Lung (tissue), 12 donors: Measurements from ENCODE around the gene GALNT12. TPM values are rescaled to one million over a fixed set of nuclear protein-coding genes. Genes with fewer than 3 reads are reported as not detected.

ENCODE experiments used
- ATAC-seq: fragments of 200-7000 bp; cut with Tn5 transposase; one replicate; pipeline ENCODE4 v1.9.1; 2020; ENCODE audit warnings: moderate number of reproducible peaks; ENCODE audit not compliant: insufficient read depth, low FRiP score
- DNase-seq, 3 donors: peaks; one replicate each; pipeline ENCODE4 v3.0.0-alpha.2; 2013 to 2017
- H3K27ac ChIP-seq, 2 donors: one replicate each; pipeline ENCODE4 v1.5.1; 2013; ENCODE audit warnings: mild to moderate bottlenecking in 2 of 2, moderate library complexity in 2 of 2, control low read depth in 1 of 2, inconsistent platforms in 1 of 2, low read depth in 1 of 2, low read length in 1 of 2
- H3K27me3 ChIP-seq, 3 donors: one replicate each; pipeline ENCODE4 v1.5.1; 2013; ENCODE audit warnings: low read length in 2 of 3; ENCODE audit not compliant: control insufficient read depth in 3 of 3, insufficient read depth in 3 of 3
- H3K36me3 ChIP-seq, 4 donors: one replicate each; pipeline ENCODE4 v1.5.1; 2013; ENCODE audit warnings: low read length in 4 of 4, mild to moderate bottlenecking in 1 of 4, moderate library complexity in 1 of 4; ENCODE audit not compliant: control insufficient read depth in 4 of 4, insufficient read depth in 4 of 4
- H3K4me1 ChIP-seq, 5 donors: one replicate each; pipeline ENCODE4 v1.5.1; 2013; ENCODE audit warnings: low read length in 5 of 5, mild to moderate bottlenecking in 2 of 5, moderate library complexity in 1 of 5; ENCODE audit not compliant: control insufficient read depth in 5 of 5, insufficient read depth in 5 of 5
- H3K4me3 ChIP-seq: one replicate; pipeline ENCODE4 v1.5.1; 2013; ENCODE audit warnings: mild to moderate bottlenecking, control low read depth, moderate library complexity
- H3K9ac ChIP-seq, 2 donors: one replicate each; pipeline ENCODE4 v1.5.1; 2013; ENCODE audit warnings: low read length in 2 of 2, control low read depth in 1 of 2; ENCODE audit not compliant: insufficient read depth in 1 of 2
- H3K9me3 ChIP-seq, 4 donors: one replicate each; pipeline ENCODE4 v1.5.1; 2013; ENCODE audit warnings: low read length in 3 of 4, mild to moderate bottlenecking in 1 of 4, moderate library complexity in 1 of 4; ENCODE audit not compliant: control insufficient read depth in 4 of 4, insufficient read depth in 3 of 4
- WGBS, 2 donors: extraction: QIAGEN DNeasy Blood & Tissue Kit; methylation state at CpG; one replicate each; pipeline ENCODE4 v1.1.7; 2013; 5-methylcytosine and 5-hydroxymethylcytosine counted together
- polyA plus RNA-seq, 2 donors: library from polyadenylated mRNA; stranded (reverse); fragments of 200-250 nt; gene quantifications; one replicate each; pipeline ENCODE4 v1.2.1, GENCODE V29; 2013
- total RNA-seq, 2 donors: library from RNA; depleted of rRNA in 1 of 2; stranded (reverse); fragments of >200 nt in 1 of 2; gene quantifications; one replicate each; pipeline ENCODE4 v1.2.1, GENCODE V29; 2014 to 2021
- TF ChIP-seq, protein P1 (sequence below): IDR thresholded peaks from 2 replicates; pipeline ENCODE4 v1.5.1; 2012; ENCODE audit warnings: mild to moderate bottlenecking; ENCODE audit errors: control extremely low read depth, extremely low read depth
- donor health status: control.
- donor health status: control.
- donor health status: Bipolar disorder and iron deficiency.
- donor health status: healthy.
- donor health status: DM: yes; HTN: yes; CAD: no.

The GALNT12 gene
- total and polyA plus RNA-seq, 4 donors = 7.9 to 35.0 (median 20.1) TPM

DNA sequence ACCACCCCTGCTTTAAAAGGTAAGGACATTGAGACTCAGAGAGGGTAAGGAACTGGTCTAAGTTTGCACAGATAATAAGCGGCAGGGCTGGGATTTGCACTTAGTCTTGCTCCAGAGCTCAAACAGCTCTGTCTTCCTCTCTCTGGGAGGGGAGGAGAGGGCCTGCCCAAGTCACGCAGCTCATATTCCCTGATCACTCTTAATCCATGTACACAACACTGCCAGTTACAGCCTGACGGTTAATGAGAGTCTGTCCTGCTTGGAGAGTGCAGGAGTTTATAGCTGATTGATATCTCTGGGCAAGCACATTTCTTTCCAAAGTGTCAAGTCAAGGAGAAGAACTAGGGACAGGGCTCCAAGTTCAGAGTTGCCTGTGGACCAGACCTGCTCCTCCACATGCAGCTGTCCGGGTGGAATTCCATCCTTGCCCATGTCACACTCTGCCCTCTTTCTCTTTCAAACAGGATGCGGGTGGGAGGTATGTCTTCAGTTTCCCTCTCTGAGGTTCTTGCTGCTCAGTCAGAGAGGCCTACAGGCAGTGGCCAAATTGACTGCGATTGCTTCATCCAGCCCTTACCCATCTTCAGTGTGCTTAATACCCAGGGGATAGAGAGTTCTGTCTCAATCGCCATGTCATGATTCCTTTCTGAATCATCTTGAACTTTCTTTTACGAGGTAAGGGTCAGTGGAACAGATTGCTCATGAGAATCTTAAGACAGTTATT lies 54.5 kb downstream of the GALNT12 start:
- 63 to 74% methylated on average over 8 of the region's 8 CpGs for WGBS, 2 donors
- H3K4me3 ChIP-seq = no peak overlapping the region
- DNase-seq = no peak
- TF ChIP-seq, protein P1, sequence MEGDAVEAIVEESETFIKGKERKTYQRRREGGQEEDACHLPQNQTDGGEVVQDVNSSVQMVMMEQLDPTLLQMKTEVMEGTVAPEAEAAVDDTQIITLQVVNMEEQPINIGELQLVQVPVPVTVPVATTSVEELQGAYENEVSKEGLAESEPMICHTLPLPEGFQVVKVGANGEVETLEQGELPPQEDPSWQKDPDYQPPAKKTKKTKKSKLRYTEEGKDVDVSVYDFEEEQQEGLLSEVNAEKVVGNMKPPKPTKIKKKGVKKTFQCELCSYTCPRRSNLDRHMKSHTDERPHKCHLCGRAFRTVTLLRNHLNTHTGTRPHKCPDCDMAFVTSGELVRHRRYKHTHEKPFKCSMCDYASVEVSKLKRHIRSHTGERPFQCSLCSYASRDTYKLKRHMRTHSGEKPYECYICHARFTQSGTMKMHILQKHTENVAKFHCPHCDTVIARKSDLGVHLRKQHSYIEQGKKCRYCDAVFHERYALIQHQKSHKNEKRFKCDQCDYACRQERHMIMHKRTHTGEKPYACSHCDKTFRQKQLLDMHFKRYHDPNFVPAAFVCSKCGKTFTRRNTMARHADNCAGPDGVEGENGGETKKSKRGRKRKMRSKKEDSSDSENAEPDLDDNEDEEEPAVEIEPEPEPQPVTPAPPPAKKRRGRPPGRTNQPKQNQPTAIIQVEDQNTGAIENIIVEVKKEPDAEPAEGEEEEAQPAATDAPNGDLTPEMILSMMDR = no peak
- H3K4me1 ChIP-seq = peaks cover 0 to 7% (median 3%) of the 10 kb centered on the region in 5 donors
- no peak overlapping the region for H3K9ac ChIP-seq
- no peak for ATAC-seq
- no peaks in the 10 kb centered on the region for H3K36me3 ChIP-seq
- H3K27me3 ChIP-seq = no peaks in the 10 kb centered on the region
- H3K9me3 ChIP-seq = no peaks in the 10 kb centered on the region
- H3K27ac ChIP-seq = no peak overlapping the region

DNA sequence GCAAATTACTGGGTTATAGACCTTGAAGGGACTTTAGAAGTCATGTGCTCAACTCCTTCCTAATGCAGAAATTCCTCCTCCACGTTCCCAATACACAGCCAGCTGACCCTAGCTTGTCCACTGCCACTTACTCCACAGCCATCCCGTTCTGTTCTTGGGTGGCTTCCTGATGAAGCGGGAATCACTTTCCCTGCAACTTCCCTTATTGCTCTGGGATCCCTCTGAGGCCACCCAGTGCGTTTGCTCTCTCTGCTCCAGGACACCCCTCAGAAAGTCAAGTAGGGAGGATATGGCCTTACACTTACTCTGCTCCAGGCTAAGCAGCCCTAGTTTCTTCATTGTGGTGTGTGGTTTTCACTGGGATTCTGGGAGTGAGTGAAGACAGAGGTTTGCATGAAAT lies 55.5 kb downstream of the GALNT12 start:
- Histone ChIP-seq H3K4me1 (peaks cover 0 to 11% (median 4%) of the 10 kb centered on the region in 5 donors), H3K36me3 (no peaks in the 10 kb centered on the region), H3K9ac (no peak overlapping the region), H3K9me3 (no peaks in the 10 kb centered on the region), H3K27ac (no peak overlapping the region), H3K27me3 (no peaks in the 10 kb centered on the region), H3K4me3 (no peak overlapping the region)
- TF ChIP-seq, protein P1 = no peak
- ATAC-seq (no peak), DNase-seq (no peak)
- WGBS, 2 donors = 68 to 69% methylated on average over 4 of the region's 4 CpGs

DNA sequence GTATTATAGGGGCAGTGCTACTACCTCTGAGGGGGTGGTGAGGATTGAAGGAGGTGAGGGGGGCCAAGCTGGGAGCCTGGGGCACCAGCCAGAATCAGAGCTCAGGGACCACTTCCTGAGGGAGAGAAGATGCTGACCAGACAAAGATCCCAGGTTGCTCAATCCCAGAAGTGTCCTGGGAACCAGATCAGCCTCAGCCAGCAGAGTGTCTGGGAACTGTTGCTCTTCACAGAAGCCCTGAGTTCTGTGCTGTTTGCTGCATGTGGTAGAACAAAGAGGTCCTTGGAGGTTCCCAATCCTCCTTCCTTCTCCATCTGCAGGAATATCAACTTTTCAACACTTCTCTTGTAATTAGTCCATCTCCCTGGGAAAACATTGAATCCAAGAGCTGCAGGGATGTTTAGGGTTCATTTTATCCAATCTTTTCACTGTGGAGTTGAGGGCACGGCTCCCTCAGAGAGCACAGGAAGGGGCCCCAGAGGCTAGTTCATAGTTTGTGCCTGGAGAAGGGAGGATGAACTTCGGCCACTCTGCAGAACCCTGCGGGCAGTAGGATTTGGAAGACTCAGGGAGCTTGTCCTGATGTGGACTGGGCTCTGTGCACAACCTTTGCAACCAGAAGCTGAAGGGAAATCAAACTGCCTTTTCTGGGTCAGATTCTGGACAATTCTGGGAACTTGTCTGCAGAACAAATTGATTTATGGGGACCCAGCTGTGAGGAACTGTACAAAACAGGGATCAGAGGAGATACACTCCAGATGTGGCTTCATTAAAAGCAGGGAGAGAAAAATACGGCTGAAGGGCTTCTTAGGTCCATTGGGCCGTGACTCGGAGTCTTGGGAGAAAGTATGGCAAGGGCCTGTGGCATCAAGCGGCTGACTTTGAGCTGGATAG lies 57.1 kb downstream of the GALNT12 start:
- Histone ChIP-seq H3K4me1 (peaks cover 0 to 11% (median 4%) of the 10 kb centered on the region in 5 donors), H3K36me3 (no peaks in the 10 kb centered on the region), H3K27me3 (no peaks in the 10 kb centered on the region), H3K4me3 (no peak overlapping the region), H3K9ac (no peak overlapping the region), H3K27ac (no peak overlapping the region), H3K9me3 (no peaks in the 10 kb centered on the region)
- DNase-seq (no peak), ATAC-seq (no peak)
- TF ChIP-seq, protein P1 = no peak
- WGBS, 2 donors = 88 to 92% methylated on average over 7 of the region's 7 CpGs
